ENCODE measurements around the gene SUN2. TPM values are rescaled to one million over a fixed set of nuclear protein-coding genes. Genes with fewer than 3 reads are reported as not detected.

SUN2 gene
- total and polyA plus RNA-seq, 9 of the 15 experiments (the other 6 are each of a cell fraction or from before 2014, with no cell fraction given) = 0.11 to 42.6 (median 16.7) TPM

GRCh38 chr22:38705235-38706100, 50.3 kb downstream of the SUN2 start, which contains the start of gene GTPBP1 (continued):
- TF ChIP-seq ZNF316 (IDR thresholded peaks at IDR 0.05) (0 out of 2 replicates have a peak, but pooled peaks have one; percentile 78), ZNF583 (CRISPR knock-in tag; IDR thresholded peaks at IDR 0.05) (no peak), ZNF512 (tag; IDR thresholded peaks at IDR 0.05) (no peak), ZNF140 (CRISPR knock-in tag; IDR thresholded peaks at IDR 0.05) (no peak), HDAC8 (tag; IDR thresholded peaks at IDR 0.05) (no peak), ILK (tag; IDR thresholded peaks at IDR 0.05; ENCODE audit: borderline replicate concordance, low read depth) (no peak), ZBTB43 (CRISPR knock-in tag; IDR thresholded peaks at IDR 0.05) (no peak), ZNF395 (CRISPR knock-in tag; IDR thresholded peaks at IDR 0.05) (no peak), RUNX1 (IDR thresholded peaks at IDR 0.05; ENCODE audit: low read depth) (no peak), NR2F6 (CRISPR knock-in tag; IDR thresholded peaks at IDR 0.05) (no peak), BDP1 (IDR thresholded peaks at IDR 0.05; ENCODE audit: insufficient read depth, insufficient read length) (no peak), ETS1 (conservative IDR thresholded peaks at IDR 0.05; ENCODE audit: control insufficient read depth, low read depth, low read length) (0 out of 2 replicates have a peak, but pooled peaks have one; percentile 16), CREB1 (IDR thresholded peaks at IDR 0.05) (peak; percentile 85), CREB1 (CRISPR knock-in tag; IDR thresholded peaks at IDR 0.05) (peak; percentile 92), NFE2L1 (tag; IDR thresholded peaks at IDR 0.05; ENCODE audit: borderline replicate concordance, low read depth) (no peak), TAF1 (IDR thresholded peaks at IDR 0.05; ENCODE audit: control insufficient read depth, extremely low read depth, insufficient read depth, low read length, severe bottlenecking) (peak; percentile 82), ZFP1 (CRISPR knock-in tag; IDR thresholded peaks at IDR 0.05) (no peak), HOXB6 (CRISPR knock-in tag; IDR thresholded peaks at IDR 0.05; ENCODE audit: borderline replicate concordance) (no peak), SMAD4 (CRISPR knock-in tag; conservative IDR thresholded peaks at IDR 0.05) (0 out of 2 replicates have a peak, but pooled peaks have one; percentile 15), DIDO1 (tag; IDR thresholded peaks at IDR 0.05; ENCODE audit: low read depth) (no peak), POLR2G (IDR thresholded peaks at IDR 0.05; ENCODE audit: low read depth, low read length) (peak; percentile 89), ZNF134 (CRISPR knock-in tag; conservative IDR thresholded peaks at IDR 0.05) (no peak), RAD51 (IDR thresholded peaks at IDR 0.05; ENCODE audit: borderline replicate concordance, low read depth) (peak; percentile 51; the same call in 1 of the 2 replicates), KAT8 (IDR thresholded peaks at IDR 0.05; ENCODE audit: low read depth) (no peak)
